Activated gamma-delta T cell (primary cell): ENCODE data around the gene DYNC2I2.

Source experiments
- DNase-seq: peaks from one replicate; lab custom pipeline; 2025; lab: John Stamatoyannopoulos, UW

The DYNC2I2 gene

DNA sequence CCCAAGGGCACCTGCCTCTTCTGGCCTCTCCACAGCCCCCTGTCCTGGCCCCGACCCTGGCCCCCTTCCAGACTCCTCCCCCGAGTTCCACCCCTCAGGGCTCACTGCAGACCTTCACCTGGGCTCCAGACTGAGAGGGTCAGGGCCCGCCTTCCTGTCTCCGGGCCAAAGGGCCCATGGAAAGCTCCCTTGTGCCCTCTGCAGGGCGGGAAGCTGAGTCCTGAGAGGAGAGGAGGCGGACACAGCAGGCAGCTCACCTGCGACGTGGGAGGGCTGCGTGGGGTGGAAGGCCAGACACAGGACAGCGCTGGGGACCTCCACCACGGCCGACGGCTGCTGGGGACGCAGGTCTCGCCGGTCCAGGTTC lies 20.6 kb downstream of the DYNC2I2 start:
- DNase-seq = no peak

- no peak for DNase-seq
These were observed 21.2 kb downstream of the DYNC2I2 start for GRCh38 chr9:128635266-128636023.

- no peak for DNase-seq
These were observed 21.9 kb downstream of the DYNC2I2 start for GRCh38 chr9:128634651-128635262.

- no peak for DNase-seq
These were observed 22.5 kb downstream of the DYNC2I2 start for GRCh38 chr9:128634111-128634510.

GRCh38 chr9:128633601-128634000 lies 23.0 kb downstream of the DYNC2I2 start:
- DNase-seq = no peak

DNA sequence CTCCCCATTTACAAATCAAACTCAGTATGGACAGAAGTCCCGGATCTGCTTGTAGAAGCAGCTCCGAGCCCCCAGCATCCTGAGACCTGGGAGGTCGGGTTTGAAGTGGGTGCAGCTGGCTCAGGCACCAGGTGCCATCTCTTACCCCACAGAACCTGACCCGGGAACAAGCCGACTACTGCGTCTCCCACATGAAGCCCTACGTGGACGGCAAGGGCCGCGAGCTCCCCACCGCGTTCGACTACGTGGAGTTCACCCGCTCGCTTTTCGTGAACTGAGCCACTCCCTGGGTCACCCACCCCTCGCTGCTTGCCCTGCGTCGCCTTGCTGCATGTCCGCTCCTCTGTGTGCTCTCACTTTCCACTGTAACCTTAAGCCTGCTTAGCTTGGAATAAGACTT lies 23.6 kb downstream of the DYNC2I2 start:
- no peak for DNase-seq

GRCh38 chr9:128632486-128632885 lies 24.2 kb downstream of the DYNC2I2 start:
- no peak for DNase-seq

DNA sequence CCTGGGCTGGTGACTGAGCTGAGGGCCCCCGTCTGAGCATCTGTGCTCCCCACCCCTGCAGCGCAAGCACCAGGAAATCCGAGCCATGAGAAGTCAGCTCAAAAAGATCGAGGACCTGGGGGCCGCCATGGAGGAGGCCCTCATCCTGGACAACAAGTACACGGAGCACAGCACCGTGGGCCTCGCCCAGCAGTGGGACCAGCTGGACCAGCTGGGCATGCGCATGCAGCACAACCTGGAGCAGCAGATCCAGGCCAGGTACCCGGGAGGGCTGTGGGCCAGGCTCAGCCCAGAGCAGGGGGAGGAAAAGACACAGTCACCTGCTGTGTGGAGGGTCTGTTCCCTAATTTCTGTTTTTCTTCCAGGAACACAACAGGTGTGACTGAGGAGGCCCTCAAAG lies 24.6 kb downstream of the DYNC2I2 start:
- no peak for DNase-seq

GRCh38 chr9:128631636-128632035 lies 25.0 kb downstream of the DYNC2I2 start:
- no peak for DNase-seq

- DNase-seq = no peak
These were observed 26.6 kb downstream of the DYNC2I2 start for GRCh38 chr9:128629852-128630545.

- no peak for DNase-seq
These were observed 27.5 kb downstream of the DYNC2I2 start for GRCh38 chr9:128629136-128629535.

GRCh38 chr9:128628471-128629048 lies 28.1 kb downstream of the DYNC2I2 start:
- no peak for DNase-seq

DNA sequence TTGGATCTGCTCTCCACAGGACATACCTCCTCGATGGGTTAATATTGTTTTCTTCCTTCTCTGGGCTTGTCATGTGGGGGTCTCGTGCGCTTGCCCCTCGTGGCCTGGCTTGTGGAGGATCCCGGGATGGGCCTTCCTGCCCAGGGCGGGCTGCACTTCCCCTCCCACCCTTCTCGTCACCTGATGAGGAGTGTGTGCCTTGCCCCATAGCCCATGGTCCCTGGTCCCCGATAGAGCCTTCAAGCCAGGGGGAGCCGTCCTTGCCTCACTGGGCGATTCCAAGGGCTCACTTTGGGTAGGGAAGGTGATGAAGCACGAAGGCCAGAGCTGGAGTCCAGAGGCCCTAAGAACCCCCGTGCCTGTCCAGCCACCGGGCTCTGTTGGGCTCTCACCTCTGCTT lies 28.7 kb downstream of the DYNC2I2 start:
- DNase-seq = no peak

DNA sequence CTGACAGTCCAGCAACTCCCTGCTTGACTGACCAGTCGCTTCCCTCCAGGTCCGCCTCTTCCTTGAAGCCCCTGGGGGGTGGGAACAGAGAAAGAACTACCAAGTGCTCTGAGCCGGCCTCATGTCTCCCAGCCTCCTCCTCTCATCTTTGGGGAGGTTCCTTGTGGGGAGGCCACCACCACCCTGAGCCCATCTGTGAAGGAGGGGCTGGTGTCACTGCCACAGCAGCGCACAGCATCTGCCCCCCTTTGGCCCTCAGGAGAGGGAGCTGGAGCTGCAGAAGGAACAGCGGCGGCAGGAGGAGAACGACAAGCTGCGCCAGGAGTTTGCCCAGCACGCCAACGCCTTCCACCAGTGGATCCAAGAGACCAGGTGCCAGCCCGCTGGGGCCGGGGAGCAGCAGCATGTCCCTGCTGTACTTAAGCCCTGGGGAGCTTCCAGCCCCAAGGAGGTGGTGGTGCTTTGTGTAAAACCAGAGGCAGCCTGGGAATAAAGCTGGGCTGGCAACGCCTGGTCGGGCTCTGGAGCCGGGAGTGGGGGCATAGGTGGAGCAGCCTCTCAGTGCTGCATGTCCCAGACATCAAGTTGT lies 29.4 kb downstream of the DYNC2I2 start:
- no peak for DNase-seq

DNA sequence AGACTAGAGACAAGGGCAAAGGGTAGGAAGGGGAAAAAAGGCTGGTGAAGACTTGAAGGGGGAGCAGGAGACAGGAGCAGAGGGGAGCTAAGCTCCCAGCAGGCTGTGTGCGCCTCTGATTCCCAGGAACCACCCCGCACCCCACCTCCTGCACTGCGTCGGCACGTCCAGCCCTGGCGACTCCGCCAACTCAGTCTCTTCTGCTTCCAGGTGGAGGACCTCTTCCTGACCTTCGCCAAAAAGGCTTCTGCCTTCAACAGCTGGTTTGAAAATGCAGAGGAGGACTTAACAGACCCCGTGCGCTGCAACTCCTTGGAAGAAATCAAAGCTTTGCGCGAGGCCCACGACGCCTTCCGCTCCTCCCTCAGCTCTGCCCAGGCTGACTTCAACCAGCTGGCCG lies 30.5 kb downstream of the DYNC2I2 start:
- DNase-seq = no peak

DNA sequence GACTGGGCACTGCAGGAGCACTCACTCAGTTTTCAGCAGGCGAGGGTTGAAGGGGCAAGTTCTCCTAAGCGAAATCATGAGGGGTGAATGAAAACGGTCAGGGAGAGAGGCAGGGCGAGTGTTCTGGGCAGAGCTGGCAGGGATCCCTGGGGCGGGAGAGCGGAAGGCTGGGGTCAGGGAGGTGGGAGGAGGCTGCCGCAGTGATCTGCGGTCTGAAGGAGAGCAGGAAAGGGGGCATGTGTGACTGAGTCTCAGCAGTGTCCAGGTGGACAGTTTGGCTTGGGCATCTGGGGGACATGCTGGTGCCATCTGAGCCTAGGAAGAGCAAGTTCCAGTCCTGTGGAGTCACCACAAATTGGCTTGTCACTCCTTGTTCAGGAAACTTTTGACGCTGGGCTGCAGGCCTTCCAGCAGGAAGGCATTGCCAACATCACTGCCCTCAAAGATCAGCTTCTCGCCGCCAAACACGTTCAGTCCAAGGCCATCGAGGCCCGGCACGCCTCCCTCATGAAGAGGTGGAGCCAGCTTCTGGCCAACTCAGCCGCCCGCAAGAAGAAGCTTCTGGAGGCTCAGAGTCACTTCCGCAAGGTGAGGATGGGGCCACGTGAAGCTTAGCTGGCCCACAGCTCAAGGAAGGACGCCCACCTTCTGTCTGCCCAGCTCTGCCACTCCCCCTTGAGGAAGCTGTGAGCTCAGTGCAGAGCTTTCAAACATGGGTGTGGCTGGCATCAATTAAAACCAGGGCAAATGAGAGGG lies 31.1 kb downstream of the DYNC2I2 start:
- no peak for DNase-seq

GRCh38 chr9:128624566-128624965 lies 32.1 kb downstream of the DYNC2I2 start:
- DNase-seq = no peak

- no peak for DNase-seq
These were observed 34.8 kb downstream of the DYNC2I2 start for GRCh38 chr9:128621730-128622455.

- DNase-seq = no peak
These were observed 36.9 kb downstream of the DYNC2I2 start for GRCh38 chr9:128619779-128620178.

- no peak for DNase-seq
These were observed 37.5 kb downstream of the DYNC2I2 start for GRCh38 chr9:128619127-128619526.

DNA sequence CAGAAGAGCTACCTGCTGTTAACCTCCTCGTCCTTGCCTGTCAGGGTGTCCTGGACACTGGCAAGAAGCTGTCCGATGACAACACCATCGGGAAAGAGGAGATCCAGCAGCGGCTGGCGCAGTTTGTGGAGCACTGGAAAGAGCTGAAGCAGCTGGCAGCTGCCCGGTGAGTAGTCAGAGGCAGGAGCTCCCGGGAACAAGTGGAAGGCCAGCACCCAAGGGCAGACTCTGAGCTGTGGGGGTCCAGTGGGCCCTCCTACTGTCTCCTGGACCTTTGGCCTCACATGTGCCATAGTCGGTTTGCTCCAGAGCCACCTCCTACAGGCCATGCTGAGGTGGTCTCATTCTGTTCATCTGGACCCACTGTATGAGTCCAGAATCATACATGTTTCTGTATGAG lies 38.7 kb downstream of the DYNC2I2 start:
- no peak for DNase-seq
